MV-4-11 (cell line): ENCODE results near the gene NKTR.
A peak's percentile ranks its signal among the peaks of the same experiment; 100 is the strongest.

Experiments used
- DNase-seq: peaks from one replicate; lab custom pipeline; 2025; lab: John Stamatoyannopoulos, UW

Gene NKTR

DNA sequence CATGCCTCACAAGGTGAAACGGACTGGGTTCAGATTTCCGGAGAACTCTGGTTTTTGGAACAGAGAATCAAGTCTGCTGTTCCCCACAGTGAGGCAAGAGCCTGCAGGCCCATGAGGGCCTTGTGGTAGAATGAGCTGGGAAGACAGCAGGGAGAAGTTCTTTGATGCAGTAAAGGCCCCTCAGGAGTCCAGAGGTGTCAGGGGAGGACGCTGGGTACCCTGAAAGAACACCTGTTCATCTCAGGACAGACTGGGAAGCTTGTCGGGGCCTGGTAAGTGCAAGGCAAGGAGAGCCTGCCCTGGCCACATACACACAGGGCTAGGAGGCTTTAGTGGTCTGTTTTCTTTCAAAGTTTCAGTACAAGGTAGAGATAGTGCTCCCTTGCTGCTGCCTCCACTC, 49.3 kb downstream of the NKTR start:
- no peak for DNase-seq

DNA sequence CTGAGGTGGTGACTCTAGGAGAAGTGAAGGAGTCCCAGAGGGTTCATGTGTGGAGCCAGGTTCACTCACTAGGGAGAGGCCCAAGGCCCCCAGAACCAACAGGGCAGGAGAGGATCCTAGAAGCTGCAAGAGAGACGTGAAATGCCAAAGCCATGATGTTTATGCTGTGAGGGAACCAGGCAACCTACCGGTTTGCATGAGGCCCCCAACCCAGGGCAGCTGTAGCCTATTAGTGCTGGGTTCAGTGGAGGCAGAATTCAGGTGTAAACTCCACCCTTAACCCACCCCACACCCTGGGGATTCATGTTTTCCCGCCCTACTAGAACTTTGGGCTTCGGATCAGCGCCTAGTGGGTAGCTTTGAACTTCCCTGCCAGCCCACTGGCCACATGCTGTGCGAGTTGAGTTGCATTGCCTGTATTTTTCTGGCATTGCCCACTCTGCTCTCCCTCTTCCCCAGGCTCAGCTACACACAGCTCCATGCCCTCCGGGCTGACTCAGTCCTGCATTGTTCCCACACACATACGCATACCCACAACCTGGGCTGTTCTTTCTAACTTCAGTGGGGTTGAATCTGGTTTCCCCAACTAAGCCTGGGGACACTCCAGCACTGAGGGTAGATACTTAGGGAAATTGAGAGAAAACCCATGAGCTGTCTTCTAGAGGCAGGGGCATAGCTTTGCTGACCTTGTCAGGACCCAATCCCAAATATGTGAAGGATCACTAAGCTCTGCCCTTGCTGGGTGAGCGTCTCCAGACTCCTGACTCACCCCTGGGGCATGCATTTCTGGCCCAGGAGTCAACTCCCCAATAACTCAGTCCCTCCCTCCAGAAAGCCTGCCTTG, 51.0 kb downstream of the NKTR start:
- DNase-seq: no peak

DNA sequence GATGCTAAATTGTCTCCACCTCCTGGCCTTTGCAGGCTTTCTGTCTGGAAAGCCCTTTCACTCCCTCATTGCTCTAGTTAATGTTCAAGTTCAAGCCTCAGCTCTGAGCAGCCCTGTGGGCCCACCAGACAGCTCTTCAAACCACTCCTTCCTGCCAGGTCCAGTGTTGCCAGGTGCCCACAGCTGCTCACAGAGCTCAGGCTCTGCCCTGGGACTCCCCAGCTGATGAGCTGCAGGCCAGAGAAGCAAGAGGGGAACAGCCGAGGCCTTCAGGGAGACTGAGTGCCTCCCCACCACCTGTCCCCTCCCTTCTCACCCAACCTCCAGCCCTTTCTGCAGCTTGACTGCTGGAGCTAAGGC, 51.7 kb downstream of the NKTR start:
- no peak for DNase-seq

DNA sequence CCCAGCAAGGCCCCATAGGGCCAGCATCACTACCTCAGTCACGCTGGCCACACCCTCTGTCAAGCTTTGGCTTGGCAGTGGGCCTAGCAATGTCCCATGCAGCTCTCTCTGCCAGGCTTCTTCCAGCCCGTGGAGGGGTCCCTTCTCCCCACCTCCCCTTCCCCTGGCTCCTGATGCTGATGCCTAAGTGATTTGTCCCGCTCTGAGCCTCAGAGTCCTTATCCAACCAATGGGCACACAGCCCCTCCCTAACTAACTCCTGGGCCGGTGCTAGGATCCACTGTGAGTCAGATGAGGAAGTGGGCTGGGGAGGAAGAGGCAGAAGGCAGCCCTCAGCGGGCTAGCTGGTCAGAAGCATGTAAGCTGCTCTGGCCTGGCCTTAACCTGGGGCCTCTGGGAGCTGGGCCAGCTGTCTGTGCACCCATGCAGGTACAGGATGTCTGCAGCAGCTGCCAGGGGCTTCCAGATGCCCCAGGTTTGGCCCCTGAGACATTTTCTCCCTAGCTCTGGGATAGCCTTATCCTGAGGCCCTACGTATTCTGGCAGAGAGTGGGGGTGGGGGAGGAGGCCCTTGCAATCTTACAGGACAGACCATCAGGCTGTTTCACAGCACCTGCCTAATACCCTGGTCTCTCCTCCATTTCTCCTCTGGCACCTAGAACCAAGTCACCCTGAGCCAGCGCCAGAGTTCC, 52.3 kb downstream of the NKTR start:
- peak; percentile 84 for DNase-seq

DNA sequence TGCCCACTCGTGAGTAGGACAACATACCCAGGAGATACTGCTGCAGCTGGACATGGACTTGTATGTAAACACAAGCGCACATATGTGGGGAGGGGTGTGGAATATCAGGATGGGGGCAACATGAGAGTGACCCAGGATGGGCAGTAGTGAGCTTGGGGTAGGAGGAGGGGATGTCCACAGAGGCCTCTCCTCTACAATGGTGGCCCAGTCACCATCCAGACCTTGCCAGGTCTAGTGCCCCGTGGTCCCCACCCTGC, 52.7 kb downstream of the NKTR start:
- DNase-seq: no peak

DNA sequence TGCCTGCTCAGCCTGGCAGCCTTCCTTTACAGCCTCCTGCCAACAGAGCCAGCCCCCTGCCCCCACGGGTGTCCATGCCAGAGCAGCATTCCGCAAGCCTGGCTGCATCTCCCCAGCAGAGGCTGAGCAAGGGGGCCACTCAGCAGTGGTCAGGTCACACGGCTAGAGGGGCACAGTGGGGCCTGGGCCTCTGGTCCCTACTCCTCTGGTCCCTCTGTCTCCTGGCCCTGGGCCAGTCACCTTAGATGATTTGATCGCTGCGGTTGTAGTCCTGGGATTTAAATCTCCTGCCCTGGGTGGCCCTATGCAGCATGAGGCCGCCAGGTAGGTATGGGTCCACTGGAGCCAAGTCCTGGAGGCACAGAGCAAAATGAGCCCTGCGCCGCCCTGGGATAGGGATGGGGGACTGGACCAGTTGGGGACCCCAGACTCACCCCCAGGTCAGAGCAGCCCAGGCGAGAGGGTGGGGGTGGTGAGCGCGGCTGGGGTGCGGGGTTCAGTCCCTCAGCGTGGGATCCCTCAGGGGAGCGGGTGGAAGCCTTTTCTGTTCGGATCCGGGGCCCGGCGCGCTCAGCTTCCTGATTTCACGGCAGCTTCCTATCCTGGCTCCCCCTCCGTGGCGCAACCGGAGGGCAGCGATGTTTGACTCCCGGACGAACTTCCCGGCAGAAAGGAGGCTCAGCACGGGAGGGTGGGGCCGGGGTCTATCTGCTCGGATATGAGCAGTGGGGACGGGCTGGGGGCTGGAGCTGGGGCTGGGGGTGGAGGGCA, 53.3 kb downstream of the NKTR start, which contains the start of gene ZBTB47:
Gene ZBTB47 (plus strand): TSS at position 138 of the 771 bp plus-strand sequence. CDS start 4,659 bp downstream, outside the sequence.
- peak; percentile 52 for DNase-seq

DNA sequence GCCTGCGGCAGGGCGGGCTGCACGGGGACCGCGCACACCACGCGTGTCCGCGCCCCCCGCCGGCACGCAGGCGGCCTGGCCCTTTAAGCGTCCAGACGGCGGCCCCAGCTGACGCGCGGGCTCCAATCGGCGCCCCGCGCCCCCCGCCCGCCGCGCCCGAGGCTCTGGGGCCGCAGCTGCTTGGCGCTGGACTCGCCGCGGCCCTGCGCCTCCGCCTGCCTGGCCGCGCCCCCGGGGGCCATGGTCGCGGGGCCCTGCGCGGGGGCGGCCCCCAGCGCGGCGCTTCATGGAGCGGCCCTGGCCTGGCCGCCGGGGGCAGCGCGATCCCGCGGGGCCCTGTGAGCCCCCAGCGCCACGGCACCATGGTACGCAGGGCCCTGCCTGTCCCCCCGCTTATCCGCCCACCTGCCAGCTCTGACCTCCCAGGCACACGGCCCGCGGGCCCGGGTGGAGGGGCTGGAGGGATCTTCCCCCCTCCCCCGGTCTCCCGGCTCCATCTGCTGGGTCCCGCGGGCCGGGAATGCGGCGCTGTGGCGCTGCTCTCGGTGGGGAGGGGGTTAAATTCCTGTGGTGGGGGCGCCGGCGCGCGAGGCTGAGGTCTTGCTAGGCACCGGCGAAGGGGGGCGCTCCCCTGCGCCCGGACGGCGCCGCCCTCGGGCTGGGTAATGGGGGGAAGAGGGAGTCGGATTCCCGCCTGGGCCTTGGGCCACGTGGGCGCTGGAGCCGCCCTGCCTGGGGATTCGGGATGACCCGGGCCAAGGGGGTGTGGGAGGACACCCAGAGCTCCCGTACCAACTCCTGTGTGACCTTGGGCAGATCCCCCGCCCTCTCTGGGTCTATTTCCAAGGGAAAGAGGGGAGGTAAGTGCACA, 54.1 kb downstream of the NKTR start:
- no peak for DNase-seq

DNA sequence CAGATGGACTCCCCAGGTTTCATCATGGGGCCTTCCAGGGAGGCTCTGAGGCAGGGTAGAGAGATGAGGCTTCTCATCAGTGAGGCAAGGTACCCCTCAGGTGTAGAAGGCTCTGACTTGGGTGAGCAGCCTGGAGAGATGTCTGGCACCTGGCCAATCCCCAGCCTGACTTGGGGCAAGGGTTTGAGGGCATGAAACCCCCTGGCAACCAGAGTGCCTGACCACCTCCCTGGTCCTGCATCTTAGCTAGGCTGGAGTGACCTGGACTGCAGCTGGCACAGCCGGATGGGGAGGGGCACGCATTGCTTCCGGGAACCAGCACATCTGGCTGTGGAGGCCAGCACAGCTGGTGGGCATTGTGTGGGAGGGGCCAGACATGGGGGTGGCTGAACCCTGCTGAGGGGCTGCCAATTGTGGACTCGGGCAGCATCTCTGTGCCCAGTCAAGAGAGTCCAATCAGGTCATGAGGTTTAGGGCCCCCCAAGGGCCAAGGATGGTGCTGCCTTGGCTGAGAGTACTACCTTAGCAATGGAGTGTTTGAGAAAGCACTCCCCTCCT, 54.9 kb downstream of the NKTR start:
- DNase-seq: no peak

DNA sequence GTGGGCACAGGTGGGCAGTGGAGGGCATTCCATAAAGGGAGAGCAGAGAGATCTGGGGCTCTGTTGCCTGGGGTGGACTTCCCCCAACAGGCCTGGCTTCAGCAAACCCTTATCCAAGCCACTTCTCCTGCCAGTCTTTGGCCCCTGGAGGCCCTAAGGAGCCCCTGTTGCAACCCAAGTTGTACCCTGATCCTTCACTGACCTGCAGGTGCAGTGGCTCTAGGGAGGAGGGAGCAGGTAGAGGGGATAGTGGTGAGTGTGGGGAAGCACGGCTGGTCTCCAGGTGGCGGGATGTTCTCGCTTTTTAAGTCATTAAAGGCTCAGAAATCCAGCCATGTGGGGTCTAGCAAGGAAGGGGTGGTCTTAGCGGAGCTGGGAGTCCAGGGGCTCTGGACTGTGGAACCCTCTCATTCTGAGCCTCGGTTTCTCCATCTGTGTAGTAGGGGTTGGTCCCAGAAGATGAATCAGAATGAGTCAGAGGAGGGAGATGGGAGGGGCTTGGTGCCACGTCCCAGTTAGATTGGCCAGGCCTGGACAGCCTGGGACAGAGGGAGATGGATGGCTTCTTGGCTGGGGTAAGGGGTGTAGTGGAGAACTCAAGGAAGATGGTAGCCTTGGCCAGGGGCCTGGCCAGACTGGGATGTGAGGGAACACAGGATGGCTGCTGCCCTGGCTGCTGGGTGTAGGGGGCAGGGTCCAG, 55.6 kb downstream of the NKTR start:
- no peak for DNase-seq

DNA sequence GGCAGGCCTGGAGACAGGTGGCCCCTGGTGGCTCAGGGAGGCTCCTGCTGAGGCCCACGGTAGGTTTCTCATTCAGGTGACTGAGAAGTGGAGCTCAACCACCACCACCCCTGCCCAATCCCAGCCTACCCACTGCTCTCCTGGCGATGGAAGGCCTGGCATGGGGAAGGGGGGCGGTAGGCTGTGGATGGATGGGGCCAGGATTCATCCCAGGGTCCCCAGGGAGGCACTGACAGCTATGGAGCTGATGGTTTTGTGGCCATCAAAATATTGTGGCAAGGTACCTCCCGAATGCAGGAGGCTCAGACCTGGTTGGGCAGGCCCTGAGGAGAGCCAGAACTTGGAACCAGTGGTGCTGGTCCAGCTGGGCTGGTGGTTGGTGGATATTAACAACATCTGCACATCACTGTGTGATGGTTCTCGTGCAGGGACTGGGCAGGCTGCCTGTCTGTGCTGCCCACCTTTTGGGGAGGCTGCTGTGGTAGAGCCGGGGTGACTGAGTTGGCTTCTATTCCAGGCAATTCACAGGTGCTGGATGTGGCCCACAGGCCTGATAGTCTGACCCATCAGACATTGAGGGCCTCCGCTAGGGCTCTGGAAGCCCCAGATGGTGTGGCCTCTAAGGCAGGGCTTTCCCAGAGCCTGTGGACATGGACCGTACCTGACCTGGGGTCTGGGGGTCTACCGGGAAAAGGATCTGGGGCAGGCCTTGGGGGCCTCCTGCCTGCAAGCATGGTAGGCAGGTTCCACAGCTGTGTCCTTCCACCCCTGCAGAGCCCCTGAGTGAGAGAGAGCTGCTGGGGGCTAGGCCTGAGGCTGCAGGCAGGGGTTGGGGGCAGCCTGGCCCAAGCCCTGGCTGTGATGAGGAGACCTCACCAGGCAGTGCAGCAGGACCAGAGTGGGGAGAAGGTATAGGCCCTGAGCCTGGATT, 56.5 kb downstream of the NKTR start:
- no peak for DNase-seq

DNA sequence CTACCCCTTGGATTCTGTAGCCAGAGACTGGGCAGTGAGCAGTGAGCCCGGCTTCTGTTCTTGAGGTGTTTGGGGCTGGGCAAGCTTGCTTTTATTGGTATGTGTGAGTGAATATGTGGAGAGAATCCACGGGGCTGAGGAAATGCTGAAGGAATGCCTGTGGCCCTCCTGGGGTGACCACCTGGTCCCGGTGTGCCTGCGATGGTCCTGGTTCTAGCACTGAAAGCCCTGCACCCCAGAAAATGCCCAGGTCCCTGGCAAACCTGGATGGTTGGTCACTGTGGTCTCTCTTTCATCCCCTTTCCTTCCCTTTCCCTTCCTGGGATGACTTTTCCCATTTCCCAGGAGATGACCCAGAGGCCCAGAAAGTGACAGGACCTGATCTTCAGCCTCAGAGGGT, 57.2 kb downstream of the NKTR start:
- DNase-seq: no peak

DNA sequence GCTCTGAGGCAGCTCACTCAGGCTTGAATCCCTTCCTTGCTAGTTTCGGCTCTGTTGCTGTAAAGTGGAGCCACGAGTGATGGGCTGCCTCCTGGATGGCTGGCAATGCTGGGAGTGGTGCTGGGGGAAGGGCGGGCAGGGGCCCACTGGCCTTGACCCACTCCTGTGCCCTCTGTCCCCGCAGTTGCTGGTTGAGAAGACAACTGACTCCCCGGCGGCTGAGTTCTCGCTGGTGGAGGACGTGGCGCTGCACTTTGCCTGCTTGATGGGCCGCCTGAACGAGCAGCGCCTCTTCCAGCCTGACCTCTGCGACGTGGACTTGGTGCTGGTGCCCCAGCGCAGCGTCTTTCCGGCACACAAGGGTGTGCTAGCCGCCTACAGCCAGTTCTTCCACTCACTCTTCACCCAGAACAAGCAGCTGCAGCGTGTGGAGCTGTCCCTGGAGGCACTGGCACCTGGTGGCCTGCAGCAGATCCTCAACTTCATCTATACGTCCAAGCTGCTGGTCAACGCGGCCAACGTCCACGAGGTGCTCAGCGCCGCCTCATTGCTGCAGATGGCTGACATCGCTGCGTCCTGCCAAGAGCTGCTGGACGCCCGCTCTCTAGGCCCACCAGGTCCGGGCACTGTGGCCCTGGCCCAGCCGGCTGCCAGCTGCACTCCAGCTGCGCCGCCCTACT, 57.7 kb downstream of the NKTR start:
- no peak for DNase-seq

DNA sequence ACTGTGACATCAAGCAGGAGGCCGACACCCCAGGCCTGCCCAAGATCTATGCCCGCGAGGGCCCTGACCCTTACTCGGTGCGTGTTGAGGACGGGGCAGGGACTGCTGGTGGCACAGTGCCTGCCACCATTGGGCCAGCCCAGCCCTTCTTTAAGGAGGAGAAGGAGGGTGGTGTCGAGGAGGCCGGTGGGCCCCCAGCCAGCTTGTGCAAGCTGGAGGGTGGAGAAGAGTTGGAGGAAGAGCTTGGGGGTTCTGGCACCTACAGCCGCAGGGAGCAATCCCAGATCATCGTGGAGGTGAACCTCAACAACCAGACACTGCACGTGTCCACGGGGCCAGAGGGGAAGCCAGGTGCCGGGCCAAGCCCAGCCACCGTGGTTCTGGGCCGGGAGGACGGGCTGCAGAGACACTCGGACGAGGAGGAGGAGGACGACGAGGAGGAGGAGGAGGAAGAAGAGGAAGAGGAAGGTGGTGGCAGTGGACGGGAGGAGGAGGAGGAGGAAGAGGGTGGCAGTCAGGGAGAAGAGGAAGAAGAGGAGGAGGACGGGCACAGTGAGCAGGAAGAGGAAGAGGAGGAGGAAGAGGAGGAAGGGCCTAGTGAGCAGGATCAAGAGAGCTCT, 58.4 kb downstream of the NKTR start:
- DNase-seq: peak; percentile 8

DNA sequence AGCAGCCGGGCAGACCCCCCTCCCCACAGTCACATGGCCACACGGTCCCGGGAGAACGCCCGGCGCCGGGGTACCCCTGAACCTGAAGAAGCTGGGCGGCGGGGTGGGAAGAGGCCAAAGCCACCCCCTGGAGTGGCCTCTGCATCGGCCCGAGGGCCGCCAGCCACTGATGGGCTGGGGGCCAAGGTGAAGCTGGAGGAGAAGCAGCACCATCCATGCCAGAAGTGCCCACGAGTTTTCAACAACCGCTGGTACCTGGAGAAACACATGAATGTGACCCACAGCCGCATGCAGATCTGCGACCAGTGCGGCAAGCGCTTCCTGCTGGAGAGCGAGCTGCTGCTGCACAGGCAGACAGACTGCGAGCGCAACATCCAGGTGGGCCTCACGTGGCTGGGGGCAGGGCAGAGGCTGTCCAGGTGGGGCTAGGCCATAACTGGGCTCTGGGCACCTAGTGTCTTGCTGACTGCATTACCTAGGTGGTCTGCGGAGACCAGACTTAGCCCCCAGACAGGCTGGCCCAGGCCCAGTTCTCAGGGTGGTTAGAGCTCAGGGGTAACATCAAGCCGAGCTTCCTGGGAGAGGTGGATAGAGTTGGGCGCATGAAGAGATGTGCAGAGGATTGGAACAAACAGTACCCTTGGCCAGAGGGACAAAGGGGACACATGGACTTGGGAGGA, 59.1 kb downstream of the NKTR start:
- no peak for DNase-seq

DNA sequence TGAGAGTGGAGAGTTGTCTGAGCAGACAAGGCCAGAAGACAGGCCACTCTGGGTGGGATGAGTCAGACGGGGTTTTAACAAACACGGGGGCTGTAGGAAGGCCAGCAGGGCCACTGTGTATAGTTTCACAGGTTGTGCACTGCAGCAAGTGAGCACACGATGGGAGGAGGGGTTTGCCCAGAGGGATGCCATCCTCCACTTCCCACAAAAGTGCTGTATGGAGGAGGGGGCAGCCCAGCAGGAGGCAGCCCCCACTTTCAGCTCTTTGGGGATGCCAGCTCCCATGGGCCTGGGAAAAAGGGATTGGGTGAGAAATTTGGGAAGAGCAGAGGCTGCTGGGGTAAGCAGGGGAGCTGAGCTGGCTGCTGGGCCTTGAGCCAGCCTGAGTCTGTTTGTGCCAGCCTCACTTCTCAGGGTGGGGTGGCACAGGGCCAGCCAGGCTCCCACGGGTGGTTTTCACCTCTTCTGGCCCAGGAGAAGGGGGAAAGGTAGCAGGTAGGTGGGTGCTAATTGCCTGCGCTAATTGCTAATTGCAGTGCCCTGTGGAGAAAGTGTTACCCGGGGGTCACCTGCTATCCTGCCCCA, 59.7 kb downstream of the NKTR start:
- no peak for DNase-seq

DNA sequence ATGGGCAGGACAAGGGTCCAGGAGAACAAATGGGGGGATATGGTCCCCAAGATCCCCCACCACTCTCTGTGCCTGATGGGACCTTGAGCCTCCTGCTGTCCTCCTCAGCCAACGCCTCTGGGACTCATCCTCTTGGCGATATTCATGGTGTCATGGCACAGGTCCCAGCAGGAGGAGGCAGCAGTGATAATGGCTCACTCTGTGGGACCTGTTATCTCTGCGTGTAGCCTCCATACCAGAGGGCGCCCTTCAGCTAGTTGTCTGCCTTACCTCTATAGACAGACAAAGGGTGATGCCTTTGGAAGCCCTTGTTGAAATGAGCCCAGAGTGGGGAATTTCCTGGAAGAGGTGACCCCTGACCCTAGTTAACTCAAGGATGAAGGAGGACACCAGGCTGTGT, 60.4 kb downstream of the NKTR start:
- peak; percentile 15 for DNase-seq

DNA sequence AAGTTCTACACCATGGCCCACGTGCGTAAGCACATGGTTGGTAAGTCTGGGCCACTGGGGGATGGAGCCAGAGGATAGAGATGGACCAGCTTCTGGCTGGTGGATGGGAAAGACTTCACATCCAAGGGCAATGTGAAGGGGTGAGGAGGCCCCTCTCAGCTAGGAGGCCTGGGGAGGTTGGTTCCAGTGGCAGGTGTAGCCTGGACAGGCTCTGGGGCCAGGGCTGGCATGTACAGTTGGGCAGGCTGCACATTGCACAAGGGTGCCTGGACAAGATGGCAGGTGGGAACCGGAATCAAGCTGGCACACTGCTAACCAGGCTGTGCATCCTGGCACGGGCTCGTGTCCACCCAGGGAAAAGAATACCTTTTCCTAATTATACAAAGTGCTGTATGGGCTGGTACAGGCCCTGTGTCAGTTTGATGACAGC, 61.1 kb downstream of the NKTR start:
- no peak for DNase-seq
